OCI-LY1 (cell line): Measurements from ENCODE around the gene ORAI1.

Source experiments
- EZH2 ChIP-seq: fragments of 200-600 bp; sonication (generic), shearing (Covaris generic); IDR thresholded peaks from 2 replicates; pipeline ENCODE4 v1.8.0; 2017; ENCODE audit warnings: borderline replicate concordance, mixed run types, mild to moderate bottlenecking, antibody characterized with exemption, low read length, moderate library complexity, mixed read lengths
- TF ChIP-seq, protein P1 (sequence below): fragments of 200-600 bp; sonication (generic), shearing (Covaris generic); IDR thresholded peaks from 2 replicates; pipeline ENCODE4 v1.5.1; 2017; ENCODE audit warnings: mild to moderate bottlenecking, antibody characterized with exemption, low read length, moderate library complexity, mixed read lengths

DNA sequence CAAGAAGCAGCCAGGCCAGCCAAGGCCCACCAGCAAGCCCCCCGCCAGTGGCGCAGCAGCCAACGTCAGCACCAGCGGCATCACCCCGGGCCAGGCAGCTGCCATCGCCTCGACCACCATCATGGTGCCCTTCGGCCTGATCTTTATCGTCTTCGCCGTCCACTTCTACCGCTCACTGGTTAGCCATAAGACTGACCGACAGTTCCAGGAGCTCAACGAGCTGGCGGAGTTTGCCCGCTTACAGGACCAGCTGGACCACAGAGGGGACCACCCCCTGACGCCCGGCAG, 15.0 kb downstream of the ORAI1 start:
- TF ChIP-seq, protein P1, sequence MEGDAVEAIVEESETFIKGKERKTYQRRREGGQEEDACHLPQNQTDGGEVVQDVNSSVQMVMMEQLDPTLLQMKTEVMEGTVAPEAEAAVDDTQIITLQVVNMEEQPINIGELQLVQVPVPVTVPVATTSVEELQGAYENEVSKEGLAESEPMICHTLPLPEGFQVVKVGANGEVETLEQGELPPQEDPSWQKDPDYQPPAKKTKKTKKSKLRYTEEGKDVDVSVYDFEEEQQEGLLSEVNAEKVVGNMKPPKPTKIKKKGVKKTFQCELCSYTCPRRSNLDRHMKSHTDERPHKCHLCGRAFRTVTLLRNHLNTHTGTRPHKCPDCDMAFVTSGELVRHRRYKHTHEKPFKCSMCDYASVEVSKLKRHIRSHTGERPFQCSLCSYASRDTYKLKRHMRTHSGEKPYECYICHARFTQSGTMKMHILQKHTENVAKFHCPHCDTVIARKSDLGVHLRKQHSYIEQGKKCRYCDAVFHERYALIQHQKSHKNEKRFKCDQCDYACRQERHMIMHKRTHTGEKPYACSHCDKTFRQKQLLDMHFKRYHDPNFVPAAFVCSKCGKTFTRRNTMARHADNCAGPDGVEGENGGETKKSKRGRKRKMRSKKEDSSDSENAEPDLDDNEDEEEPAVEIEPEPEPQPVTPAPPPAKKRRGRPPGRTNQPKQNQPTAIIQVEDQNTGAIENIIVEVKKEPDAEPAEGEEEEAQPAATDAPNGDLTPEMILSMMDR = no peak
- TF ChIP-seq EZH2 = no peak
